NCI-H345 treated with DMSO at 0.1 percent for 48 hours (cell line): ENCODE results near the gene MRTO4.
A peak's percentile ranks its signal among the peaks of the same experiment; 100 is the strongest.
"Not testable (repeated sequence)": the region's sequence is repeated elsewhere in the genome, so short reads cannot be mapped to it uniquely, and the experiment has no call there.

Experiments
- DNase-seq: peaks from one replicate; lab custom pipeline; 2025; ENCODE audit not compliant: unreplicated experiment; lab: John Stamatoyannopoulos, UW

MRTO4 gene

GRCh38 chr1:19251305-19252196, at the start of gene MRTO4, which contains the start of gene EMC1:
Gene MRTO4 (plus strand): TSS chr1:19251805. CDS start chr1:19251836, 31 bp downstream.
Gene EMC1 (minus strand): TSS chr1:19251524. CDS start chr1:19251509, 15 bp downstream.
- peak; percentile 74 for DNase-seq

- no peak for DNase-seq
Observed at GRCh38 chr1:19202396-19202795, 49.2 kb upstream of the MRTO4 start.

- no peak for DNase-seq
Observed at GRCh38 chr1:19203440-19203839, 48.2 kb upstream of the MRTO4 start.

- no peak for DNase-seq
Observed at GRCh38 chr1:19204446-19205266, 46.9 kb upstream of the MRTO4 start.

- no peak for DNase-seq
Observed at GRCh38 chr1:19205403-19205802, 46.2 kb upstream of the MRTO4 start.

GRCh38 chr1:19205845-19206244, 45.8 kb upstream of the MRTO4 start:
- no peak for DNase-seq

GRCh38 chr1:19206947-19207346, 44.7 kb upstream of the MRTO4 start:
- no peak for DNase-seq

- DNase-seq: no peak
Observed at GRCh38 chr1:19208710-19209438, 42.7 kb upstream of the MRTO4 start.

- DNase-seq: no peak
Observed at GRCh38 chr1:19209439-19209989, 42.1 kb upstream of the MRTO4 start.

GRCh38 chr1:19209990-19210771, 41.4 kb upstream of the MRTO4 start, which contains the start of gene UBR4:
Gene UBR4 (minus strand): TSS chr1:19210266. CDS start chr1:19210248, 18 bp downstream.
- DNase-seq: peak; percentile 94

GRCh38 chr1:19210772-19211549, 40.6 kb upstream of the MRTO4 start:
- no peak for DNase-seq

- DNase-seq: no peak
Observed at GRCh38 chr1:19212167-19212566, 39.4 kb upstream of the MRTO4 start.

GRCh38 chr1:19213580-19213979, 38.0 kb upstream of the MRTO4 start:
- no peak for DNase-seq

GRCh38 chr1:19216585-19216984, 35.0 kb upstream of the MRTO4 start:
- not testable (repeated sequence) for DNase-seq

- DNase-seq: no peak
Observed at GRCh38 chr1:19219451-19219850, 32.2 kb upstream of the MRTO4 start.

GRCh38 chr1:19220080-19220846, 31.3 kb upstream of the MRTO4 start:
- DNase-seq: no peak

GRCh38 chr1:19220991-19221390, 30.6 kb upstream of the MRTO4 start:
- no peak for DNase-seq

- no peak for DNase-seq
Observed at GRCh38 chr1:19222573-19222972, 29.0 kb upstream of the MRTO4 start.
